ENCODE measurements around the gene COMMD9. TPM values are rescaled to one million over a fixed set of nuclear protein-coding genes. Genes with fewer than 3 reads are reported as not detected.

COMMD9 gene
- total RNA-seq, 1 experiment from 2014 or later: 28.0 TPM

DNA sequence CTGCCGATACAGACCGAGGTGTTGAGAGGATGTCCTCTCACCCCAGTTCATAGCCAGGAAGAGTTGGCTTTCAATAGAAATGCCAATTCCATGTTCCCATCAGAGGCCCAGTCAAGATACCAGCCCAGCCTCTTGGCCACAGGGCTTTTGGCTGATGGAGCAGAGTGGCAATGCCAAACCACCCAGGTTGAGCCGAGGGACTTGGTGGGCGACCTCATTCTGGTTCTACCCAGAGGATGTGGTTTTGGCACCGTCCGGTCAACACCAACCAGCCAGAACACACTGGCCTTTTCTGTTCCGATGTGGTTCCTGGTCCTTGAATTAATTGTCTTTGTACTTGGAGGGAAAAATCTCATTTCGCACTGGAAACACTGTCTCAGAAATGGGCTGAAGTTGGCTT lies 60.5 kb downstream of the COMMD9 start:
- no peak for DNase-seq (ENCODE audit: extremely low read depth, low read depth)

DNA sequence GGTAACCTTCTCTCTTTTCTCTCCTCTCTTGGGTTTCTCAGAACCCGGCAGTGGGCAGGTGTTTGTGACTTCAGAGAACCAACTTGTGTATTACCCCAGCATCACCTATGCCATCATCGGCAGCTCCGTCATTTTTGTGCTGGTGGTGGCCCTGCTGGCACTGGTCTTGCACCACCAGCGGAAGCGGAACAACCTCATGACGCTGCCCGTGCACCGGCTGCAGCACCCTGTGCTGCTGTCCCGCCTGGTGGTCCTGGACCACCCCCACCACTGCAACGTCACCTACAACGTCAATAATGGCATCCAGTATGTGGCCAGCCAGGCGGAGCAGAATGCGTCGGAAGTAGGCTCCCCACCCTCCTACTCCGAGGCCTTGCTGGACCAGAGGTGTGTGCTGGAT lies 62.2 kb downstream of the COMMD9 start:
- no peak for DNase-seq (ENCODE audit: extremely low read depth, low read depth)

- DNase-seq (ENCODE audit: extremely low read depth, low read depth): no peak
These were observed 64.9 kb downstream of the COMMD9 start for GRCh38 chr11:36224209-36224882.

GRCh38 chr11:36222831-36223635 lies 66.2 kb downstream of the COMMD9 start:
- no peak for DNase-seq (ENCODE audit: extremely low read depth, low read depth)

Other genes starting within 250 kb of the COMMD9 start
- 50.0 and 54.0 TPM in 2 replicates for gene PRR5L, start 6.9 kb upstream of the COMMD9 start, total RNA-seq (2014; rRNA removed; shearing (Covaris generic))
- 5.5 and 7.8 TPM in 2 replicates for gene TRAF6, start 220.8 kb upstream of the COMMD9 start, total RNA-seq (2014; rRNA removed; shearing (Covaris generic))

Measured in NCI-H460 (cell line).